HG02759 (cell line): ENCODE measurements around the gene IL4R.
"Not testable (repeated sequence)": the region's sequence is repeated elsewhere in the genome, so short reads cannot be mapped to it uniquely, and the experiment has no call there.

Experiments used
- ATAC-seq: cut with Tn5 transposase; IDR thresholded peaks from one replicate; pipeline ENCODE4 v1.9.1; 2021; ENCODE audit warnings: mild to moderate bottlenecking, moderate library complexity; ENCODE audit not compliant: unreplicated experiment

Gene IL4R

GRCh38 chr16:27377666-27378485 is 64.1 kb downstream of the IL4R start:
- ATAC-seq = peak; percentile 33

- no peak for ATAC-seq
These were observed 65.2 kb downstream of the IL4R start for GRCh38 chr16:27378871-27379481.

GRCh38 chr16:27379919-27380318 is 66.1 kb downstream of the IL4R start:
- ATAC-seq = no peak

GRCh38 chr16:27381236-27381635 is 67.5 kb downstream of the IL4R start:
- no peak for ATAC-seq

- no peak for ATAC-seq
These were observed 68.4 kb downstream of the IL4R start for GRCh38 chr16:27381974-27382855.

- ATAC-seq = no peak
These were observed 69.9 kb downstream of the IL4R start for GRCh38 chr16:27383556-27384243.

GRCh38 chr16:27384425-27384824 is 70.7 kb downstream of the IL4R start:
- no peak for ATAC-seq

- ATAC-seq = no peak
These were observed 71.6 kb downstream of the IL4R start for GRCh38 chr16:27385398-27385797.

GRCh38 chr16:27386674-27387073 is 72.9 kb downstream of the IL4R start:
- no peak for ATAC-seq

- ATAC-seq = peak; percentile 88
These were observed 74.0 kb downstream of the IL4R start for GRCh38 chr16:27387724-27388123.

- no peak for ATAC-seq
These were observed 75.6 kb downstream of the IL4R start for GRCh38 chr16:27389272-27389961.

GRCh38 chr16:27390151-27390550 is 76.4 kb downstream of the IL4R start:
- no peak for ATAC-seq

- ATAC-seq = no peak
These were observed 78.9 kb downstream of the IL4R start for GRCh38 chr16:27392671-27393070.

- no peak for ATAC-seq
These were observed 80.7 kb downstream of the IL4R start for GRCh38 chr16:27394516-27394915.

- not testable (repeated sequence) for ATAC-seq
These were observed 84.6 kb downstream of the IL4R start for GRCh38 chr16:27398341-27398893.

- ATAC-seq = peak; percentile 31
These were observed 85.4 kb downstream of the IL4R start for GRCh38 chr16:27398894-27399853.

- no peak for ATAC-seq
These were observed 86.2 kb downstream of the IL4R start for GRCh38 chr16:27399969-27400368.

GRCh38 chr16:27400751-27401620 is 87.2 kb downstream of the IL4R start:
- no peak for ATAC-seq
